Stomach smooth muscle (tissue), 2 donors: ENCODE measurements around the gene CNOT8.
A peak's percentile ranks its signal among the peaks of the same experiment; 100 is the strongest.
"Not testable (repeated sequence)": the region's sequence is repeated elsewhere in the genome, so short reads cannot be mapped to it uniquely, and the experiment has no call there.

ENCODE experiments used
- H3K27ac ChIP-seq: one replicate; pipeline ENCODE4 v1.7.0; 2013; ENCODE audit warnings: mild to moderate bottlenecking, low read length, inconsistent platforms
- H3K27me3 ChIP-seq, 2 donors: one replicate each; pipeline ENCODE4 v1.7.0; 2013; ENCODE audit warnings: low read length in 2 of 2; ENCODE audit not compliant: insufficient read depth in 2 of 2, control insufficient read depth in 1 of 2
- H3K36me3 ChIP-seq, 2 donors: one replicate each; pipeline ENCODE4 v1.7.0; 2013; ENCODE audit warnings: low read length in 2 of 2; ENCODE audit not compliant: control insufficient read depth in 2 of 2, insufficient read depth in 2 of 2
- H3K4me1 ChIP-seq: one replicate; pipeline ENCODE4 v1.7.0; 2013; ENCODE audit warnings: low read length; ENCODE audit not compliant: control insufficient read depth, insufficient read depth
- H3K4me3 ChIP-seq, 2 donors: one replicate each; pipeline ENCODE4 v1.7.0; 2013; ENCODE audit warnings: low read length in 2 of 2
- H3K9ac ChIP-seq, 2 donors: one replicate each; pipeline ENCODE4 v1.7.0; 2013; ENCODE audit warnings: low read length in 2 of 2, mild to moderate bottlenecking in 1 of 2
- H3K9me3 ChIP-seq, 2 donors: one replicate each; pipeline ENCODE4 v1.7.0; 2013; ENCODE audit warnings: low read length in 2 of 2; ENCODE audit not compliant: control insufficient read depth in 2 of 2
- donor health status: healthy.
- donor health status: Pancreatic carcinoma.

Gene CNOT8

DNA sequence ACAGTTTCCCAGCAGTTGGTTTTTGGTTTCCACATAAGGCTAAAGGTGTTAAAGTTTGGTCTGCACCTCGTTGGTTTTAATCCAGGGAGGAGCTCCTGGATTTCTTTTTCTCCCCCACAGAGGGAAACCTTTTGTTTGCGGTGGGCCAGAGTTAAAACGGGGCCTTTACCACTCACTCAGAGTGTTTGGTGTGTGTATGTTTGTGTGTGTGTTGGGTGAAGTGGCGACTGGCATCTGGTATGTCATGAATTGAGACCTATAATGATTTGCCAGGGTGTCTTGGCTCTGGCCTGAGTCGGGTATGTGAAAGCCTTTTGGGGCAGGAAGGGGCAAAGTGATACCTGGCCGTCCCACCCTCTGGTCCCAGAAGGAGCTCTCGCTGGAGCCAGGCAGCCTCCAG is 38.9 kb upstream of the CNOT8 start:
- Histone ChIP-seq H3K27ac (no peak overlapping the region), H3K36me3 (peaks cover 68 to 72% of the 10 kb centered on the region in 2 donors), H3K9ac (no peak overlapping the region), H3K4me3 (no peak overlapping the region), H3K9me3 (no peaks in the 10 kb centered on the region), H3K4me1 (peaks cover 20% of the 10 kb centered on the region), H3K27me3 (no peaks in the 10 kb centered on the region)

DNA sequence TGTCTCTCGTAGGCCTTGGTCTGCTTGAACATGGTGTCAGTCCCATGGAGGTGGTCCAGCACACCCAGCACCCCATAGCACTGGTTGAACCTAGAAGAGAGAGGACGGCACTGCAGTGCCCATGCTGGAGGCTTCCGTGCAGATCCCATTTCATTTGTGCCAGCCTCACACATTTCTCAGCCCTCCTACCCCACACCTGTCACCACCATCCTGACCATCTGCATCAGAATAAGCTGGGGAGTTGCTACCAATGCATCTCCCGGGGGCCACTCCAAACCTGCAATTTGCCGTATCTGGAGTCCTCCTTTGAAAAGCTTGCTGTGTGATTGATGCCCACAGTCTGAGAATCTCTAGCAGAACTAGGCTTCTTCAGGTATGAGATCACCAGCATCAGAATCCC is 38.0 kb upstream of the CNOT8 start:
- Histone ChIP-seq H3K9me3 (no peaks in the 10 kb centered on the region), H3K9ac (peak overlapping the region in 1 of 2 donors; percentile 13), H3K36me3 (peaks cover 63 to 67% of the 10 kb centered on the region in 2 donors), H3K27me3 (no peaks in the 10 kb centered on the region), H3K4me3 (no peak overlapping the region), H3K4me1 (peaks cover 20% of the 10 kb centered on the region), H3K27ac (no peak overlapping the region)

DNA sequence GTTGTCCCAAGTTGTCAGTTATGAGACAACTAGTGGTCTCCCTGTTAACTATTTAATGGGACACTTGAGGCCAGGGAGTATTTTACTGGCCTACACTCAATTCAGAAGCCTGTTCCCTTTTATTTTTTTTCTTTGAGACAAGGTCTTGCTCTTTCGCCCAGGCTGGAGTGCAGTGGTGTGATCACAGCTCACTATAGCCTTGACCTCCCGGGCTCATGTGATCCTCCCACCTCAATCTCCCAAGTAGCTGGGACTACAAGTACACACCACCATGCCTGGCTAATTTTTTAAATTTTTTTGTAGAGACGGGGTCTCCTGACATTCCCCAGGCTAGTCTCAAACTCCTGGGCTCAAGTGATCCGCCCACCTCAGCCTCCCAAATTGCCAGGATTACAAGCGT is 35.5 kb upstream of the CNOT8 start:
- H3K27ac ChIP-seq, H3K27me3 ChIP-seq, H3K9ac ChIP-seq, H3K9me3 ChIP-seq, H3K4me3 ChIP-seq: not testable (repeated sequence)
- peaks cover 11% of the 10 kb centered on the region for H3K4me1 ChIP-seq
- peaks cover 54 to 57% of the 10 kb centered on the region in 2 donors for H3K36me3 ChIP-seq

DNA sequence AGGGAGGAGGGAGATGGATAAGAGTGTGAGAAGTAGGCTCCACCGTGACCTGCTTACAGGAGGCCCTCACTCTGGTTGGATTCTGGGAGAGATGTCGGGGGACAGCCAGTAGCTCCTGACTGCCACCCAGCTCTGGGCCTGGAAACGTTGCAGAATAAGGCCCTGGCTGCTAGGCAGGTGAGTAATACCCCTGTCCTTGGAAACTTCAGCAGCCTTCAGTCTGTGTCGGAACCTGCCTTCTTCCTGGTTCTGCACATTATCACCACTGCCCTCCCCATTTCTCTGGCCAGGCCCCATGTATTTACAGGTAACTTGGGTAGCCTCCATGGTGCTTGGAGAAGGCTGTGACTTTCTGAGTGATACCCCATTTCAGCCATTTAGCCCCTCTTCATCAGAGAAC is 34.8 kb upstream of the CNOT8 start:
- peaks cover 47 to 59% of the 10 kb centered on the region in 2 donors for H3K36me3 ChIP-seq
- H3K27me3 ChIP-seq: no peaks in the 10 kb centered on the region
- no peak overlapping the region for H3K4me3 ChIP-seq
- H3K27ac ChIP-seq: no peak overlapping the region
- H3K4me1 ChIP-seq: peaks cover 5% of the 10 kb centered on the region
- no peaks in the 10 kb centered on the region for H3K9me3 ChIP-seq
- H3K9ac ChIP-seq: no peak overlapping the region

DNA sequence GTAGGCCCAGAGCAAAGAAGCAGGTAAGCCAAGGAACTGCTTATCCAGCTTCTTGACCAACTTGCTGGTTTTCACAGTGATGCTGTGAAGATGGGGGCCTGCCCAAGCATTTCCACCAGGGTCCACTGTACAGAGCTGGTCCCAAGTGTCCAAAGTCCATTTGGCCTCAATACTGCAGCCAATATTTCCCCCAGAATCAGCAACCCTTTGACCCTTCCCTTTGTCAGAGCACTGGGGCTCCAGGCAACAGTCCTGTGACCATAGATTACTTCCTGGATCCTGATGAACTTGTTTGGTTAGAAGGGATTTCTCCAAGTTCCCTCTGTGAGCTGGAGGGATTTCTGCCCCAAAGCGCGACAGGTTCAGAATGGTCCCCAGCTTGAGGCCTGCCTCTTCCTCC is 34.4 kb upstream of the CNOT8 start:
- Histone ChIP-seq H3K27me3 (no peaks in the 10 kb centered on the region), H3K9me3 (no peaks in the 10 kb centered on the region), H3K4me1 (peaks cover under 1% of the 10 kb centered on the region), H3K36me3 (peaks cover 47 to 57% of the 10 kb centered on the region in 2 donors), H3K9ac (no peak overlapping the region), H3K4me3 (no peak overlapping the region), H3K27ac (no peak overlapping the region)

- Histone ChIP-seq H3K4me1 (peaks cover 3% of the 10 kb centered on the region), H3K27ac (no peak overlapping the region), H3K9me3 (no peaks in the 10 kb centered on the region), H3K36me3 (peaks cover 17 to 31% of the 10 kb centered on the region in 2 donors), H3K9ac (no peak overlapping the region), H3K4me3 (no peak overlapping the region), H3K27me3 (no peaks in the 10 kb centered on the region)
Observed at GRCh38 chr5:154829181-154829588, 29.2 kb upstream of the CNOT8 start.

- Histone ChIP-seq H3K9me3 (no peaks in the 10 kb centered on the region), H3K27ac (no peak overlapping the region), H3K36me3 (peaks cover 15 to 29% of the 10 kb centered on the region in 2 donors), H3K27me3 (no peaks in the 10 kb centered on the region), H3K4me1 (peaks cover 3% of the 10 kb centered on the region), H3K9ac (no peak overlapping the region), H3K4me3 (no peak overlapping the region)
Observed at GRCh38 chr5:154829589-154830218, 28.7 kb upstream of the CNOT8 start.

DNA sequence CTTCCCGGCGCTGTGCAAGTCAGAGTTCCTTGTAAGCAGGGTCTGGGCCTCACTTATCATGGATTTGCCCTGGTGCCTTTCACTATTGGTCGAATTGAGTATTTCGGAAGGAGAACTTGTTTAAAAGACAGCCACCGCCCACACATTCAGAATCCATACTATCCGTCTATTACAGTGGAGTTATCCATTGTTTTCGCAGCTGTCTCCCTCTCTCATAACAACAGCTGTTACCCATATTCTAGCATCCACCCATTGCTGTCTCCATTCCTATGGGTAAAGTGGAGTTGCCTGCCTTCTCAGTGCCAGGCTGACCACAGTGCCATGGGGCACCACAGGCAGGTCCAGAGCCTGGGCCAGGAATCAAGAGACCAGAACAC is 28.2 kb upstream of the CNOT8 start:
- H3K27me3 ChIP-seq: no peaks in the 10 kb centered on the region
- H3K27ac ChIP-seq: no peak overlapping the region
- H3K4me3 ChIP-seq: no peak overlapping the region
- no peaks in the 10 kb centered on the region for H3K9me3 ChIP-seq
- peaks cover 8% of the 10 kb centered on the region for H3K4me1 ChIP-seq
- peaks cover 15 to 29% of the 10 kb centered on the region in 2 donors for H3K36me3 ChIP-seq
- H3K9ac ChIP-seq: no peak overlapping the region

DNA sequence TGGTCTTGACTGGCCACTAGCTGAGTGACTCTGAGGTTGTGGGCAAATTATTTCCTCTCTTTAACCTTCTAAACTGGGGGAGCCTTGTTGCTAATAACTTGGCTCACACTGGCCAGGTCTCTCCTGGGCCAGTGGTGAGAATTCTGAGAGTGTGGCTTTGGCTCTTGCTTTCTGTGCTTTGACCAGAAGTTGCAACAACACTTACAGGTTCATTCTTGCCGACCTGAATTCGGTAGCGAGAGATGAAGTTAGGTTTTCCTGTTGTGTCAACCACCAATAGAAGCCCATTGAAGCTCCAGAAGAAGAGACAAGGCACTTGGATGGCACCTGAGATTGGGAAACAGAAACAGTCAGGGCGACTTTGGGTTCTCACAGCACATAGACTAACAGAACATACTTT is 27.8 kb upstream of the CNOT8 start:
- Histone ChIP-seq H3K9ac (no peak overlapping the region), H3K27ac (no peak overlapping the region)

DNA sequence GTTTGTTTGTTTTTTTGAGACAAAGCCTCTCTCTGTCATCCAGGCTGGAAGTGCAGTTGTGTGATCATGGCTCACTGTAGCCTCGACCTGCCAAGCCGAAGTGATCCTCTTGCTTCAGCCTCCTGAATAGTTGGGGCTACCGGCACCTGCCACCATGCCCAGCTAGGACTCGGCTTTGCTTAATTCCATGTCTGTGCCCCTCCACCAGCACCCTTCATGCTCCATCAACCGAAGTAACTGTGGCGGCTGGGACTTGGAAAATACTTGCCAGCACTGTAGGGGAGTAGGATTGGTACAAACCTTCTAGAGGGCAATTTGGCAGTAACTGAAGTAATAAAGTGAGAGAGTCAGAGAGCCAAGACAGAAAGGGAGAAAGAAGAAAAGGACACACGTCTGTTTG is 27.0 kb upstream of the CNOT8 start:
- no peaks in the 10 kb centered on the region for H3K27me3 ChIP-seq
- H3K9me3 ChIP-seq: no peaks in the 10 kb centered on the region
- H3K9ac ChIP-seq: no peak overlapping the region
- peaks cover 11% of the 10 kb centered on the region for H3K4me1 ChIP-seq
- H3K27ac ChIP-seq: no peak overlapping the region
- H3K4me3 ChIP-seq: no peak overlapping the region
- peaks cover 15 to 28% of the 10 kb centered on the region in 2 donors for H3K36me3 ChIP-seq

More for the DNA sequence above, 27.8 kb upstream of the CNOT8 start:
- peaks cover 8% of the 10 kb centered on the region for H3K4me1 ChIP-seq
- H3K9me3 ChIP-seq: no peaks in the 10 kb centered on the region
- no peaks in the 10 kb centered on the region for H3K27me3 ChIP-seq
- peaks cover 15 to 29% of the 10 kb centered on the region in 2 donors for H3K36me3 ChIP-seq
- H3K4me3 ChIP-seq: no peak overlapping the region

- Histone ChIP-seq H3K36me3 (peaks cover 16 to 29% of the 10 kb centered on the region in 2 donors), H3K4me1 (peaks cover 13% of the 10 kb centered on the region)
- H3K27ac ChIP-seq, H3K9ac ChIP-seq, H3K9me3 ChIP-seq, H3K4me3 ChIP-seq, H3K27me3 ChIP-seq: not testable (repeated sequence)
Observed at GRCh38 chr5:154832804-154833203, 25.6 kb upstream of the CNOT8 start.
